MM.1S (cell line): ENCODE data around the gene DLX5.

Experiments used
- CTCF ChIP-seq: fragments of 300-600 bp; sonication (generic); IDR thresholded peaks from 2 replicates; pipeline ENCODE4 v1.5.1; 2016; ENCODE audit warnings: antibody characterized with exemption, low read length, mixed read lengths
- EZH2 ChIP-seq: fragments of 300-600 bp; sonication (generic); optimal IDR thresholded peaks from 2 replicates; pipeline ENCODE3; 2017; ENCODE audit warnings: low read depth, mild to moderate bottlenecking, antibody characterized with exemption, low read length, mixed read lengths

- TF ChIP-seq CTCF (no peak), EZH2 (no peak)
Observed at GRCh38 chr7:97003262-97004246, 21.1 kb downstream of the DLX5 start.
